H1 (cell line): ENCODE measurements around the gene MPPED1. TPM values are rescaled to one million over a fixed set of nuclear protein-coding genes. Genes with fewer than 3 reads are reported as not detected.

ENCODE experiments used
- CTCF ChIA-PET: fragments of 300-600 bp; sonication (Branson Sonifier 250); formaldehyde crosslinking; loops from one replicate; lab custom pipeline; 2021; ENCODE audit not compliant: partially characterized antibody; lab: Charles Lee
- POLR2A ChIA-PET: fragments of 300-600 bp; sonication (Branson Sonifier 250); formaldehyde crosslinking; loops from one replicate; lab custom pipeline; 2021; ENCODE audit warnings: inconsistent platforms; ENCODE audit not compliant: partially characterized antibody; lab: Charles Lee
- DNase-seq, 2 experiments: peaks; one replicate each; pipeline versions ENCODE4 v3.0.0 to v3.0.0-alpha.2; 2010 to 2022; ENCODE audit warnings: low spot score in 2 of 2, low read depth in 1 of 2, mixed read lengths in 1 of 2
- FAIRE-seq: peaks from 2 replicates; lab custom pipeline; 2011; peaks lifted over from hg19 to GRCh38; lab: Jason Lieb, UNC
- H2AFZ ChIP-seq: 2 replicates; pipeline ENCODE4 v1.8.1; 2012; ENCODE audit warnings: low read length, inconsistent platforms
- H2AK5ac ChIP-seq: 2 replicates; pipeline ENCODE4 v1.6.1; 2013; ENCODE audit warnings: low read depth, low read length
- H2BK120ac ChIP-seq: replicated peaks from 2 replicates; pipeline ENCODE3; 2013; ENCODE audit warnings: low read depth, low read length, inconsistent platforms
- H2BK12ac ChIP-seq: 2 replicates; pipeline ENCODE4 v1.6.1; 2013; ENCODE audit warnings: low read depth, low read length
- H2BK15ac ChIP-seq: 2 replicates; pipeline ENCODE4 v1.6.1; 2013; ENCODE audit warnings: low read length
- H2BK20ac ChIP-seq: 2 replicates; pipeline ENCODE4 v1.6.1; 2013; ENCODE audit warnings: low read length
- H2BK5ac ChIP-seq: 2 replicates; pipeline ENCODE4 v1.6.1; 2013; ENCODE audit warnings: low read depth, low read length
- H3K14ac ChIP-seq: 2 replicates; pipeline ENCODE4 v1.6.1; 2013; ENCODE audit warnings: inconsistent platforms; ENCODE audit not compliant: insufficient read length
- H3K18ac ChIP-seq: 2 replicates; pipeline ENCODE4 v1.6.1; 2013; ENCODE audit warnings: low read length; ENCODE audit errors: extremely low read depth
- H3K23ac ChIP-seq: 2 replicates; pipeline ENCODE4 v1.6.1; 2013; ENCODE audit warnings: inconsistent platforms; ENCODE audit not compliant: insufficient read length
- H3K23me2 ChIP-seq: 2 replicates; pipeline ENCODE4 v1.6.1; 2013; ENCODE audit warnings: low read depth, low read length
- H3K27ac ChIP-seq: 2 replicates; pipeline ENCODE4 v1.6.1; 2011; ENCODE audit warnings: low read depth, low read length, inconsistent platforms
- H3K27me3 ChIP-seq, 4 experiments: replicated peaks in 1 of 4; 1 replicate in 1 of 4; 2 replicates in 3 of 4; pipeline versions ENCODE4 v1.6.1 to v1.8.1; 2011 to 2013; ENCODE audit warnings: low read length in 3 of 4, mild to moderate bottlenecking in 3 of 4, inconsistent platforms in 2 of 4, mixed read lengths in 2 of 4, moderate library complexity in 1 of 4; ENCODE audit not compliant: control insufficient read depth in 3 of 4, insufficient read depth in 3 of 4; ENCODE audit errors: extremely low read depth in 1 of 4
- H3K36me3 ChIP-seq, 4 experiments: 2 replicates each; pipeline versions ENCODE4 v1.6.1 to v1.8.1; 2011 to 2013; ENCODE audit warnings: mild to moderate bottlenecking in 4 of 4, low read length in 3 of 4, moderate library complexity in 2 of 4, control low read depth in 1 of 4, inconsistent platforms in 1 of 4; ENCODE audit not compliant: insufficient read depth in 4 of 4, control insufficient read depth in 2 of 4
- H3K4ac ChIP-seq: replicated peaks from 2 replicates; pipeline ENCODE3; 2013; ENCODE audit warnings: low read length, low read depth, mixed read lengths, inconsistent platforms; ENCODE audit not compliant: insufficient read length
- H3K4me1 ChIP-seq, 4 experiments: replicated peaks in 1 of 4; 1 replicate in 1 of 4; 2 replicates in 3 of 4; pipeline versions ENCODE4 v1.6.1 to v1.8.1; 2011 to 2013; ENCODE audit warnings: low read length in 3 of 4, inconsistent platforms in 2 of 4, mixed read lengths in 1 of 4; ENCODE audit not compliant: insufficient read depth in 4 of 4, control insufficient read depth in 3 of 4
- H3K4me2 ChIP-seq, 2 experiments: 2 replicates each; pipeline versions ENCODE4 v1.6.1 to v1.8.1; 2011 to 2013; ENCODE audit warnings: low read depth in 2 of 2, low read length in 2 of 2, control low read depth in 1 of 2, inconsistent platforms in 1 of 2, mild to moderate bottlenecking in 1 of 2; ENCODE audit not compliant: insufficient read depth in 1 of 2
- H3K4me3 ChIP-seq, 4 experiments: fragments of 200-600, 300-600 bp in 1 of 4; sonication (generic), shearing (Covaris generic), sonication (Bioruptor Twin) in 1 of 4; 2 replicates each; pipeline versions ENCODE4 v1.5.1 to v1.8.1; 2011 to 2016; ENCODE audit warnings: low read length in 4 of 4, low read depth in 3 of 4, control low read depth in 2 of 4, inconsistent platforms in 2 of 4, mild to moderate bottlenecking in 2 of 4, mixed read lengths in 1 of 4, moderate library complexity in 1 of 4; ENCODE audit not compliant: insufficient read depth in 2 of 4; ENCODE audit errors: extremely low read depth in 1 of 4
- H3K56ac ChIP-seq: replicated peaks from 2 replicates; pipeline ENCODE3; 2013; ENCODE audit warnings: low read depth, mild to moderate bottlenecking, mixed read lengths, low read length, inconsistent platforms; ENCODE audit not compliant: insufficient read length
- H3K79me1 ChIP-seq: 2 replicates; pipeline ENCODE4 v1.6.1; 2013; ENCODE audit warnings: low read depth, low read length, control low read depth
- H3K79me2 ChIP-seq, 2 experiments: 2 replicates each; pipeline versions ENCODE4 v1.6.1 to v1.8.1; 2012 to 2013; ENCODE audit warnings: low read length in 2 of 2, mild to moderate bottlenecking in 2 of 2, inconsistent platforms in 1 of 2; ENCODE audit not compliant: insufficient read depth in 2 of 2, control insufficient read depth in 1 of 2
- H3K9ac ChIP-seq, 4 experiments: replicated peaks in 1 of 4; 1 replicate in 1 of 4; 2 replicates in 3 of 4; pipeline versions ENCODE4 v1.6.1 to v1.8.1; 2011 to 2013; ENCODE audit warnings: low read depth in 3 of 4, low read length in 3 of 4, control low read depth in 2 of 4, mild to moderate bottlenecking in 2 of 4, moderate library complexity in 2 of 4, inconsistent platforms in 1 of 4; ENCODE audit errors: extremely low read depth in 1 of 4
- H3K9me3 ChIP-seq, 2 experiments: 2 replicates each; pipeline versions ENCODE4 v1.6.1 to v1.8.1; 2012 to 2013; ENCODE audit warnings: mild to moderate bottlenecking in 2 of 2, moderate library complexity in 2 of 2, control low read depth in 1 of 2, inconsistent platforms in 1 of 2, low read depth in 1 of 2, low read length in 1 of 2, mixed read lengths in 1 of 2; ENCODE audit not compliant: insufficient read depth in 2 of 2
- H4K20me1 ChIP-seq, 2 experiments: replicated peaks in 1 of 2; 2 replicates each; pipeline versions ENCODE3 to v1.8.1; 2011 to 2013; ENCODE audit warnings: inconsistent platforms in 2 of 2, low read length in 2 of 2, mild to moderate bottlenecking in 1 of 2; ENCODE audit not compliant: insufficient read depth in 2 of 2, control insufficient read depth in 1 of 2
- H4K5ac ChIP-seq: 2 replicates; pipeline ENCODE4 v1.6.1; 2013; ENCODE audit warnings: low read length, low read depth, mixed read lengths, inconsistent platforms; ENCODE audit not compliant: insufficient read length
- H4K8ac ChIP-seq: 2 replicates; pipeline ENCODE4 v1.8.0; 2013; ENCODE audit warnings: mild to moderate bottlenecking, moderate library complexity, low read length, inconsistent platforms; ENCODE audit not compliant: insufficient read depth; ENCODE audit errors: extremely low read depth
- H4K91ac ChIP-seq: replicated peaks from 2 replicates; pipeline ENCODE3; 2013; ENCODE audit warnings: low read length, mixed read lengths, inconsistent platforms; ENCODE audit not compliant: insufficient read length
- HDAC2 ChIP-seq, 2 experiments: fragments of 300-600 bp in 1 of 2; sonication (generic) in 1 of 2; IDR thresholded peaks; 2 replicates each; pipeline ENCODE4 v1.6.1; 2011 to 2012; ENCODE audit warnings: low read depth in 2 of 2, low read length in 2 of 2, mild to moderate bottlenecking in 2 of 2, moderate library complexity in 2 of 2, borderline replicate concordance in 1 of 2, inconsistent platforms in 1 of 2
- KDM4A ChIP-seq: IDR thresholded peaks from one replicate; pipeline ENCODE4 v1.7.1; 2012; ENCODE audit warnings: low read depth, mild to moderate bottlenecking, moderate library complexity, low read length, inconsistent platforms; ENCODE audit not compliant: severe bottlenecking
- WGBS, 2 experiments: shearing (Covaris generic) in 1 of 2; methylation state at CpG; one replicate each; pipeline versions ENCODE4 v1.1.6 to v1.1.7; 2013 to 2015; ENCODE audit warnings: low lambda C conversion rate in 2 of 2, mixed read lengths in 2 of 2, inconsistent platforms in 1 of 2, low coverage in 1 of 2, missing lambda C conversion rate in 1 of 2; ENCODE audit not compliant: insufficient replicate concordance in 2 of 2, insufficient coverage in 1 of 2, insufficient read length in 1 of 2; ENCODE audit errors: extremely low coverage in 1 of 2, missing lambda C conversion rate in 1 of 2; 5-methylcytosine and 5-hydroxymethylcytosine counted together
- polyA plus RNA-seq, 7 experiments: library from polyadenylated mRNA; depleted of rRNA in 3 of 7; stranded (reverse) in 5 of 7; unstranded in 2 of 7; fragments of >200 nt in 5 of 7; fragments of 200-250 nt in 2 of 7; gene quantifications; 1 replicate in 5 of 7; 2 replicates in 1 of 7; 4 replicates in 1 of 7; pipeline versions ENCODE4 v1.2.1 to v1.2.3, GENCODE V29; 2011 to 2013; ENCODE audit warnings: missing spikeins in 2 of 7, mixed read lengths in 2 of 7
- total RNA-seq: library from RNA; stranded (reverse); fragmentation: NEBNext Ultra II Directional; extraction: Animal tissue kit (Norgen Biotek cat#: 25700); gene quantifications from 2 replicates; pipeline ENCODE4 v1.2.1, GENCODE V29; 2021

Gene MPPED1
- total and polyA plus RNA-seq, 2 of the 8 experiments (the other 6 are each of a cell fraction or from before 2014, with no cell fraction given): 0.29 to 0.37 TPM

- no peak overlapping the region; the same call in 1 of the 2 replicates for H2BK12ac ChIP-seq
- H3K4me3 ChIP-seq: no peak overlapping the region
- H2AFZ ChIP-seq: no peak overlapping the region
- POLR2A ChIA-PET: no interaction called here
- WGBS, 2 experiments: 67% methylated on average over 8 of the region's 8 CpGs; no CpG with 5 or more reads in 1 of the 2 experiments
- no peaks in the 10 kb centered on the region for H3K36me3 ChIP-seq
- FAIRE-seq (no peak), DNase-seq (no peak)
- no peaks in the 10 kb centered on the region for H3K79me2 ChIP-seq
- no peak overlapping the region for H4K8ac ChIP-seq
- no peak overlapping the region for H3K9ac ChIP-seq
- no peak overlapping the region for H2BK15ac ChIP-seq
- H4K20me1 ChIP-seq: no peaks in the 10 kb centered on the region
- H4K5ac ChIP-seq: no peak overlapping the region
- no peaks in the 10 kb centered on the region for H3K23me2 ChIP-seq
- no peak overlapping the region for H3K4me2 ChIP-seq
- H3K56ac ChIP-seq: no peak overlapping the region
- H2BK5ac ChIP-seq: no peak overlapping the region
- H3K27me3 ChIP-seq: peaks cover 0 to 12% (median 3%) of the 10 kb centered on the region in 4 experiments; a peak in 5 of 7 replicates
- no peaks in the 10 kb centered on the region for H3K79me1 ChIP-seq
- no peaks in the 10 kb centered on the region for H3K9me3 ChIP-seq
- no peak for TF ChIP-seq HDAC2 (IDR thresholded peaks at IDR 0.05; ENCODE audit: borderline replicate concordance in 1 of 2, low read depth in 2 of 2, low read length in 2 of 2)
- no peak for TF ChIP-seq KDM4A
- no peak overlapping the region for H2AK5ac ChIP-seq
- H3K4me1 ChIP-seq: peaks cover 0 to 9% (median 4%) of the 10 kb centered on the region in 4 experiments; a peak in 4 of 7 replicates
- H2BK120ac ChIP-seq: no peak overlapping the region
- no peak overlapping the region for H2BK20ac ChIP-seq
- no peak overlapping the region for H4K91ac ChIP-seq
- CTCF ChIA-PET: interaction anchor here (0.6 to 14.7 kb wide), 13 partner anchors 9 to 471 kb away, joined by 3 to 257 read pairs (median 4); no protein-coding TSS in a partner anchor
- H3K18ac ChIP-seq: no peak overlapping the region
- no peak overlapping the region for H3K14ac ChIP-seq
- no peak overlapping the region for H3K4ac ChIP-seq
- H3K27ac ChIP-seq: no peak overlapping the region
- no peak overlapping the region for H3K23ac ChIP-seq
These were observed 22.5 kb upstream of the MPPED1 start for GRCh38 chr22:43389227-43389836.
